ENCODE results near the gene FKBP11.
"Not testable (repeated sequence)": the region's sequence is repeated elsewhere in the genome, so short reads cannot be mapped to it uniquely, and the experiment has no call there.

FKBP11 gene

DNA sequence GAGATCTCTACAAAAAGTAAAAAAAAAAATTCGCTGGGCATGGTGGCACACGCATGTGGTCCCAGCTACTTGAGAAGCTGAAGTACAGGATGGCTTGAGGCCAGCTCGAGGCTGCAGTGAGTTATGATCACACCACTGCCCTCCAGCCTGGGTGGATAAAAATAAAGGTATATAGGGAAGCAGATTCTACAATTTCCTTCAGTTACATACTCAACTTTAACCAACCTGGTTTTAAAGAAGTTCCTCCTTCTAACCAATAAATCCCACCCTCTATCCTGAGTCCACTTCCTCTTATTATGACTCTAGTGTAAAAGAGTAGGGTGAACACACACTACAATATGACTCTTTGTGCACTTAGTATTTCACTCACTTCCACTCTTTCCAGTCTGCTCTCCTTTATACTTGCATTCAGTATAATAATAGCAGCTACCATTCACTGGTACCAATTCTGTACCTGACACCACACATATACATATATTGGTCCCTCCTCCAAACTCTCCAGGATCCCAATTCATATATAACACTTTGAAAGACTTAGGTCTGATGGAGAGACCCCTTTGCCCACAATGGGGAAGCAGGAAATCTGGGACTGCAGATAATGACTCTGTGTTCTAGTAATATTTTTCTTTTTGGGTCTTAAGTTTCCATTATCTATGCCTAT, 29.7 kb upstream of the FKBP11 start:
- no peak for DNase-seq

GRCh38 chr12:48954061-48954460, 28.8 kb upstream of the FKBP11 start:
- DNase-seq: no peak

GRCh38 chr12:48952691-48953090, 27.4 kb upstream of the FKBP11 start:
- no peak for DNase-seq

DNA sequence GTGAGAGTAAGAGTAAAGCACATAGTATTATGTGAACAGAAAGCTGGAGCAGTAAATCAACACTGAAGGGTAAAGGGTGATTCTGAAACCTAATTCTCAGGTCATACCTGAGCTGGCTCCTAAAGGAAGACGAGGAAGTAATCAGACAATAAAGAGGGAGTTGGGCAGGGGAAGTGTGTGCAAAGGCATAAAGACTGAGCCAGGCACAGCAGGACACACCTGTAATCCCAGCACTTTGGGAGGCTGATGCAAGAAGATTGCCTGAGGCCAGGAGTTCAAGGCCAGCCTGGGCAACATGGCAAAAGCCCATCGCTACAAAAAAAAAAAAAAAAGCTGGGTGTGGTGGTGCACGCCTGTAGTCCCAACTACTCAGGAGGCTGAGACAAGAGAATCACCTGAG, 22.4 kb upstream of the FKBP11 start:
- DNase-seq: no peak

- no peak for DNase-seq
Measured at GRCh38 chr12:48946943-48947342, 21.7 kb upstream of the FKBP11 start.

DNA sequence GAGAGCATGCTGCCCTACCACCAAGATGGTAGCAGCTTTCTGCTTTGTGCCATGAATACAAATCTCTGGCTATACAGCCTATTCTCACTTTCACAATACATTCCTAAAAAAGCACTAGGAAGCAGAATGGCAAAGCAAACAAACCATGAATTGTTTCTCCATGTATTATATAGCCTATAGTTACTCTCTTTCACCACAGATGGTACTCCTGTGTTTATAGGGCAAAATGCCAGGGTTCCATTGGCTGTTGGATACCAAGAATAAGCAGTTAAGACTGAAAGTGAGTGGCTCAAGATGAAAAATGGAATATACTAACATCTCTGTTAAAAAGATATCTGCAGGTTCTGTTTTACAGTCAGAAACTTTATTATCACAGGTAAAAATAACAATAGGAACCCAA, 20.9 kb upstream of the FKBP11 start:
- DNase-seq: peak; percentile 12

GRCh38 chr12:48943221-48943620, 17.9 kb upstream of the FKBP11 start:
- no peak for DNase-seq

GRCh38 chr12:48940181-48940580, 14.9 kb upstream of the FKBP11 start:
- no peak for DNase-seq

DNA sequence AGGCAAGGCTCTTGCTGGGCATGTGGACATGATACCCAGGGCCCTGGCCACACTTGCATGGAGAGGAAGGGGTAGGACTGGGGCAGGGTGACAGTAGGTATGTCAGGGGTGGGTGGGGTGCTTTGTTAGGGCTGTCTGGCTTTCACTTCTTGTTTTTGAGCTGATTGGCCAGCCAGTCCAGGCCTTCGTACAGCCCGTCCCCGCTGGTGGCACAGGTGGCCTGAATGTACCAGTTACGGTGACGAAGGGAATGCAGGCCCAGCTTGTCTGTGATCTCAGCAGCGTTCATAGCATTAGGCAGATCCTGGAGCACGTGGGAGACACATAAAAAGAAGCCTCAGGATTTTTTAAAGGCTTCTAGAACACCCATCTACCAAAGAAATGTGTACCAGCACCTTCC, 13.5 kb upstream of the FKBP11 start:
- DNase-seq: no peak

DNA sequence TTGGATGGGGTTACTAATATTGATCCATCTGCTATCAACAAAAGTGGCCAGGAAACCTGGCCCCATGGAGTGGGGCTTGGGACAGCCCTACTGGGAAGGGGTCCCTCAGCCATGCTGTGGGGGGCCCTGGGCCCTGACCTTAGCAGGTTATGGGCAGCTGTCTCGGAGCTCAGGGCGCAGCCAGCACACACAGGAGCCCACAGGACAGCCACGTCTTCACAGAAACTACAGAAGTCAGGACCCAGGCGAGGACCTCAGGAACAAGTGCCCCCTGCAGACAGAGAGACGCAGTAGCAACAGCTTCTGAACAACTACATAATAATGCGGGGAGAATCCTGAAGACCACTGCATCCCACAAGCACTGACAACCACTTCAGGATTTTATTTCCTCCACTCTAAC, 11.9 kb upstream of the FKBP11 start:
- DNase-seq: no peak

DNA sequence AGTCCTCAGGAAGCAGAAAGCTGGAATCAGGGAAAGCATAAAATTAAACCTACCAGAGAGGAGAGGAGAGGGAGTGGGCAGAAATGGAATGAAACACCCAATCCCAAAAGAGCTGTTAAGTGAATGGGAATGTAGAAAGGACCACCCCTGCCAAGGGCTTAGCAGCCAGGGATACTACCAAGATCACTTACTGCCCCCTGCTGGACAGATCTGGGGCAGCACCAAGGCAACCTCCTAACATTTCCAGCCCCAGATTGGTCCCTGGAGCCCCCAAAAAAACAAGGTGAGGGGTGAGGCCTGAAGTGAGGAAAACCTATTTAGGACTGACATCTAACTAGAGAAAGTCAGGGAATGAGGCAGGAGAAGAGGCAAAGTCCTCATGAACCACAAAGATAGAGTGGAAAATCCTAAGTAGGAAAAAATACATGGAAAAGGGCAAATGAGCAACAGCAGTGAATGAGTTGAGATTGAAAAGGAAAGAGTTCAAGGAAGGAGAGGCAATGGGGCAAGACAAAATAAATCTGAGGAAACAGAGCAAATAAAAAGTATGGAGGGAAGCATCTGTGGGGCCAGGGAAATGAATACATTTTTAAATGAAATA, 11.2 kb upstream of the FKBP11 start:
- DNase-seq: peak; percentile 4

GRCh38 chr12:48934312-48934706, 9.0 kb upstream of the FKBP11 start:
- DNase-seq: no peak

DNA sequence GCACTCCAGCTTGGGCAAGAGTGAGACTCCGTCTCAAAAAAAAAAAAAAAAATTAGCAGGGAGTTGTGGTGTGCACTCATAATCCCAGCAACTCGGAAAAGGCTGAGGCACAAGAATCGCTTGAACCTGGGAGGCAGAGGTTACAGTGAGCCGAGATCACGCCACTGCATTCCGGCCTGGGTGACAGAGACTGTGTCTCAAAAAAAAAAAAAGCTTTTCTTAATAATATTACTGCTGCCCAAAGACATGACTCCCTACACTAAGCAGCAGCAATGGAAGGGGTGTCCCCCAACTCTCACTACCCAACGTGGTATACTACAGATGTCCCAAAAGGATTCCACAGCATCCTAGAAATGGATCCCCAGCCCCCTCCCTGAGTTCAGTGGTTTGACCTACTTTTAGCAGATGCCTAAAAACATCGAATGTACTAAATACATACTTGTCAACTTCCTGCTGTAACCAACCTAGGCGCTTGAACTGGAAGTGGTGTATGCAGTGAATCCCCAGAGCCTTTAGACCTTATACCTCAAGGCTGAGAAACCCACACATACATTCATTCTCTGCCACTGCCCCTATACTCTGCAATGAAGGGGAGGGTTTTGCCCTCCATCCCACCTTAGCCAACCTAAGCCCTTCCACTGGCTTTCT, 8.5 kb upstream of the FKBP11 start:
- no peak for DNase-seq

- no peak for DNase-seq
Measured at GRCh38 chr12:48932878-48933277, 7.6 kb upstream of the FKBP11 start.

DNA sequence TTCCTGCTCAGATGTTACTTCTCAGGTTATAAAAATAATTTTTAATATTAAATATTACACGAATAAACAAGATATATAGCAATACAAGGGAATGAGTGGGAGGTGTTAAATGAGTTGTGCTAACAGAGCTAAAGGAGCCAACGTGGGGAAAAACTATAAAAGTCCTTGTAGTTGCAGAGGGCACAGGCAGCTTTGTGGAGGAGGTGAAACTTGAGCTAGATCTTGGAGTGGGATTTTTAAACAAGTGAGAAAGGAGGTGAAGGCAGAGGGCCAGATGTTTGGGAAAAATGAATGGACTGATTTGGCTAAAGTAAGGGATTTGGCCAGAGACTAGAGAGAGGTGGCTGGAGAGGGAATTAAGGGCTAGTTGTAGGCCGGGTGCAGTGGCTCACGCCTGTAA, 5.2 kb upstream of the FKBP11 start:
- no peak for DNase-seq

DNA sequence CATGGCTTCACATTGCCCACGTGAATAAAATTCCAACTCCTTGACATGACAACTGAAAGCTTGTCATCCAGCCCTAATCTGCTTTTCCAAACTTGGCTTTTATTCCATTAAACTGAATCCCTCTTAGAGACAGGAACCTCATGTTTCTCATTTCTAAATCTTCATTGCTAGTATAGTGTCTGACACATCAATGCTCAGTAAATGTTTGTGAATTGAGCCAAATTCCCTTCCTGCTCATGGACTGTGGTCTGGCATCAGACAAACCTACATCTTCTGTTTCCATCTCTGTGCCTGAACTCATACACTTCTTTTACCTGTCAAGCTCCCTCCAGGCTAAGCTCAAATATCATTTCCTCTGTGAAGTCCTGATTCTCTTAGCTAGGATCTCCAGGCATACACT, 4.3 kb upstream of the FKBP11 start:
- DNase-seq: no peak

GRCh38 chr12:48927261-48927660, 2.0 kb upstream of the FKBP11 start:
- no peak for DNase-seq

GRCh38 chr12:48924617-48925303, 532 bp downstream of the FKBP11 start:
- peak; percentile 33 for DNase-seq

DNA sequence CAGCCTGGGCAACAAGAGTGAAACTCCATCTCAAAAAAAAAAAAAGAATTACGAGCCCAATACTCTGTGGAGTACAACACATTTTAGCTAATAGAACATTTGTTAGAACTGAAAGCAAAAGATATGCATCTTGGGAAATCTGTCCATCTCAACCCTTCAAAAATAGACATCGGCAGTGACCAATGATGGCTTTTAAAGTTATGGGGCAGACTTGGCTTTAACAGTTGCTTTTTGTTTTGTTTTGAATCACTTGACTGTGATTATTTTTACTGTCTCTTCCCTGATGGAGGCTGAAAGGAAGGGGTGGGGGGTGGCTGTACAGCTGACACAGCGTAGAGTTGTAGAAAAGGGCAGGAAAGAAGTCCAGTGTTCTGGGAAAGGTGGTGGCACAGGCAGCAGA, 2.2 kb downstream of the FKBP11 start:
- DNase-seq: no peak

DNA sequence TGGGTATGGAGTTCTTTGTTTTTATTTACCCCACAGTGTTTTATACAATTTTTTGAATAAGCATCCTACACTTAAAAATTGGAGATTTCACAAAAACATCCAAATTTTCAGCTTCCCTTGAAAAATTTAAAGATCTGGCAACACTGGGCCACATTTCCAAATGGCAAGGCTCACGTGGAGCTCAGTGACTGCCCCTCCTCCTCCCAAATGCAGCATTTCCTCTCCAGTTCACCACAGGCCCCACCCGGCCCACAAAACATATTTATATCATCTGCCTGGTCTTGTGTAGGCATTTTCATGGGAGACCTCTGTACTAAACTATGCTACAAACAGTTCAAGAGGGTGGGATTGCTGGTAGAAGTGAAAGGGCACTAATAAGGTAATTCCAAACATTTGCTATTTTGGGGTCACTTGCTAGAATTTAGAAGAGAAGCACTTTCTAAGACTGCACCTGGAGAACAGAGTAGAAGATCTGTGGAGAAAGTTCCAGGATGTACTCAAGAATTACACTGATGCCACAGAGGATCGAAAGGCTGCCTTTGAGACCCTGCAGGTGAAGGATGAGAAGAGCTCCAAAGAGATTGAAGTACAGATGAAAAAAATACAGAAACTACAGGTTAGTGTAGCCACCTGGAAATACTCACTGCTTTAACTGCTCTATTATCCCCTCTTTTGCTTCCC, 7.3 kb downstream of the FKBP11 start:
- no peak for DNase-seq

DNA sequence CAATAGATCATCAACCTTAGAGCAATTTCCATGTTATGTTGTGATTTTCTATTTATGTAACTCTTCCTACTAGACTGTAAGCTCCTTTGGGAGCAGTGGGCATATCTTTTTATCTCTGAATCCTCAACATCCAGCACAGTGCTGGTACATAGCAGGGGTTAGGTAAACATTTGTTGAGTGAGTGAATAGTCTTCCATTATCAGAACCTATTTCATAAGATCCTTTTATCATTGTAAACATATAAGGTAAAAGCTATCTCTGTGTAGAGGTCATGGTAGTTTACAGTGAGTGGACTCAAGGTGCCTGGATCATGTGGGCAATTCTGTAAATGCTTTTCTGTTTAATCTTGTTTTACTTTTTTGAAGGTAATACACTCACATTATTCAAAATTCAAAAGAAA, 15.1 kb downstream of the FKBP11 start:
- no peak for DNase-seq

GRCh38 chr12:48909698-48910097, 15.6 kb downstream of the FKBP11 start:
- not testable (repeated sequence) for DNase-seq

- DNase-seq: no peak
Measured at GRCh38 chr12:48907245-48907644, 18.0 kb downstream of the FKBP11 start.
